Measurements from ENCODE around the gene KCNJ11. TPM values are rescaled to one million over a fixed set of nuclear protein-coding genes. Genes with fewer than 3 reads are reported as not detected.

Gene KCNJ11
- total and polyA plus RNA-seq, 2 of the 8 experiments (the other 6 are each of a cell fraction or from before 2014, with no cell fraction given): 3.8 to 6.3 TPM

DNA sequence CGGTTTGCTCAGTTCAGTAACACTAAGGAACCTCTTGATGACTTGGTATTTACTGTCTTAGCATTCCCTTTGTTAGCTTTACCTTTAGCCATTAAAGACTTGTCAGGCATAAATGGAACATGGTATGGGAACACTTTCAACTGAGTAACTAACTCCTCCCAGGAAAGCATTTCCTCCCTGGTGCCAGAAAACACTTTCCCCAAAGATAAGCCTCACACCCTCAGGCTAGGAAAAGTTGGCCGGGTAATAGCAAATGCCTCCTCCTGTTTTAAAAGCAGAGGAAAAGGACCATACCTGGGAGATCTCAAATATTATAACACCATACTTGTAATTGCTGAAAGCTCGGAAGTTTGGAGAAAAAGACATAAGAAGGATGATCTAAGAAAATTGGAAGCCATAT lies 12.0 kb downstream of the KCNJ11 start:
- FAIRE-seq (no peak), DNase-seq (ENCODE audit: low read depth in 1 of 2, low spot score in 2 of 2) (no peak)
- no peaks in the 10 kb centered on the region for H4K20me1 ChIP-seq (replicated peaks in 1 of 2; ENCODE audit: control insufficient read depth in 1 of 2, insufficient read depth in 2 of 2, low read length in 2 of 2)
- no peaks in the 10 kb centered on the region for H3K79me1 ChIP-seq (ENCODE audit: low read depth, low read length)
- H4K5ac ChIP-seq (ENCODE audit: insufficient read length, low read depth, low read length): no peak overlapping the region
- H4K91ac ChIP-seq (replicated peaks; ENCODE audit: insufficient read length, low read length): no peak overlapping the region
- no peak overlapping the region for H3K27ac ChIP-seq (ENCODE audit: low read depth, low read length)
- H3K56ac ChIP-seq (replicated peaks; ENCODE audit: insufficient read length, low read depth, low read length): no peak overlapping the region
- no peak overlapping the region for H4K8ac ChIP-seq (ENCODE audit: extremely low read depth, insufficient read depth, low read length)
- H3K4me3 ChIP-seq (ENCODE audit: extremely low read depth in 1 of 4, insufficient read depth in 2 of 4, low read depth in 3 of 4, low read length in 4 of 4): no peak overlapping the region
- 83% methylated on average over 3 of the region's 3 CpGs; no CpG with 5 or more reads in 1 of the 2 experiments for WGBS, 2 experiments (ENCODE audit: extremely low coverage in 1 of 2, insufficient coverage in 1 of 2, insufficient read length in 1 of 2, insufficient replicate concordance in 2 of 2, low coverage in 1 of 2, low lambda C conversion rate in 2 of 2, missing lambda C conversion rate in 1 of 2)
- H2AFZ ChIP-seq (ENCODE audit: low read length): no peak overlapping the region
- ChIA-PET CTCF (ENCODE audit: partially characterized antibody) (interaction anchor here (1.0 kb wide), 1 partner anchor 9 kb away, joined by 4 read pairs; no protein-coding TSS in a partner anchor), POLR2A (ENCODE audit: partially characterized antibody) (no interaction called here)
- H3K27me3 ChIP-seq (replicated peaks in 1 of 4; ENCODE audit: control insufficient read depth in 3 of 4, extremely low read depth in 1 of 4, insufficient read depth in 3 of 4, low read length in 3 of 4): no peaks in the 10 kb centered on the region
- H3K18ac ChIP-seq (ENCODE audit: extremely low read depth, low read length): no peak overlapping the region
- no peak overlapping the region for H2BK20ac ChIP-seq (ENCODE audit: low read length)
- H3K36me3 ChIP-seq (ENCODE audit: control insufficient read depth in 2 of 4, insufficient read depth in 4 of 4, low read length in 3 of 4): peaks cover 0 to 12% (median 0%) of the 10 kb centered on the region in 4 experiments; a peak in 2 of 8 replicates
- no peak overlapping the region for H2BK5ac ChIP-seq (ENCODE audit: low read depth, low read length)
- no peak overlapping the region for H3K14ac ChIP-seq (ENCODE audit: insufficient read length)
- peaks cover 35 to 40% of the 10 kb centered on the region in 2 experiments for H3K9me3 ChIP-seq (ENCODE audit: insufficient read depth in 2 of 2, low read depth in 1 of 2, low read length in 1 of 2)
- H2BK120ac ChIP-seq (replicated peaks; ENCODE audit: low read depth, low read length): no peak overlapping the region
- no peaks in the 10 kb centered on the region for H3K23me2 ChIP-seq (ENCODE audit: low read depth, low read length)
- H3K4me2 ChIP-seq (ENCODE audit: insufficient read depth in 1 of 2, low read depth in 2 of 2, low read length in 2 of 2): no peak overlapping the region
- H3K23ac ChIP-seq (ENCODE audit: insufficient read length): no peak overlapping the region
- no peak overlapping the region for H2AK5ac ChIP-seq (ENCODE audit: low read depth, low read length)
- no peak overlapping the region for H2BK15ac ChIP-seq (ENCODE audit: low read length)
- no peaks in the 10 kb centered on the region for H3K4me1 ChIP-seq (replicated peaks in 1 of 4; ENCODE audit: control insufficient read depth in 3 of 4, insufficient read depth in 4 of 4, low read length in 3 of 4)
- no peak overlapping the region for H3K4ac ChIP-seq (replicated peaks; ENCODE audit: insufficient read length, low read depth, low read length)
- no peak overlapping the region for H3K9ac ChIP-seq (replicated peaks in 1 of 4; ENCODE audit: extremely low read depth in 1 of 4, low read depth in 3 of 4, low read length in 3 of 4)
- no peaks in the 10 kb centered on the region for H3K79me2 ChIP-seq (ENCODE audit: control insufficient read depth in 1 of 2, insufficient read depth in 2 of 2, low read length in 2 of 2)
- no peak overlapping the region for H2BK12ac ChIP-seq (ENCODE audit: low read depth, low read length)
- TF ChIP-seq SIRT6 (IDR thresholded peaks at IDR 0.05; ENCODE audit: low read length): no peak
- no peak for TF ChIP-seq SIX5 (IDR thresholded peaks at IDR 0.05; ENCODE audit: low read depth, low read length)
- TF ChIP-seq SIN3A (conservative IDR thresholded peaks at IDR 0.05 in 1 of 2, IDR thresholded peaks at IDR 0.05 in 1 of 2; ENCODE audit: low read depth in 1 of 2, low read length in 2 of 2): no peak
- no peak for TF ChIP-seq RBBP5 (IDR thresholded peaks at IDR 0.05; ENCODE audit: borderline replicate concordance, low read depth, low read length)
- TF ChIP-seq CTBP2 (IDR thresholded peaks at IDR 0.05; ENCODE audit: borderline replicate concordance, insufficient read depth, insufficient read length, low read length): no peak
- no peak for TF ChIP-seq JUND (IDR thresholded peaks at IDR 0.05; ENCODE audit: low read length)
- TF ChIP-seq E2F6 (IDR thresholded peaks at IDR 0.05): no peak
- TF ChIP-seq, protein P1, sequence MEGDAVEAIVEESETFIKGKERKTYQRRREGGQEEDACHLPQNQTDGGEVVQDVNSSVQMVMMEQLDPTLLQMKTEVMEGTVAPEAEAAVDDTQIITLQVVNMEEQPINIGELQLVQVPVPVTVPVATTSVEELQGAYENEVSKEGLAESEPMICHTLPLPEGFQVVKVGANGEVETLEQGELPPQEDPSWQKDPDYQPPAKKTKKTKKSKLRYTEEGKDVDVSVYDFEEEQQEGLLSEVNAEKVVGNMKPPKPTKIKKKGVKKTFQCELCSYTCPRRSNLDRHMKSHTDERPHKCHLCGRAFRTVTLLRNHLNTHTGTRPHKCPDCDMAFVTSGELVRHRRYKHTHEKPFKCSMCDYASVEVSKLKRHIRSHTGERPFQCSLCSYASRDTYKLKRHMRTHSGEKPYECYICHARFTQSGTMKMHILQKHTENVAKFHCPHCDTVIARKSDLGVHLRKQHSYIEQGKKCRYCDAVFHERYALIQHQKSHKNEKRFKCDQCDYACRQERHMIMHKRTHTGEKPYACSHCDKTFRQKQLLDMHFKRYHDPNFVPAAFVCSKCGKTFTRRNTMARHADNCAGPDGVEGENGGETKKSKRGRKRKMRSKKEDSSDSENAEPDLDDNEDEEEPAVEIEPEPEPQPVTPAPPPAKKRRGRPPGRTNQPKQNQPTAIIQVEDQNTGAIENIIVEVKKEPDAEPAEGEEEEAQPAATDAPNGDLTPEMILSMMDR (IDR thresholded peaks at IDR 0.05; ENCODE audit: control extremely low read depth in 1 of 3, insufficient read depth in 1 of 3, low read depth in 1 of 3, low read length in 3 of 3): no peak
- TF ChIP-seq POLR2AphosphoS5 (IDR thresholded peaks at IDR 0.05; ENCODE audit: low read depth, low read length): no peak
- no peak for TF ChIP-seq TEAD4 (IDR thresholded peaks at IDR 0.05; ENCODE audit: low read depth, low read length)
- TF ChIP-seq GTF2F1 (IDR thresholded peaks at IDR 0.05; ENCODE audit: borderline replicate concordance, low read depth, low read length): no peak
